ENCODE data around the gene NHLRC2. TPM values are rescaled to one million over a fixed set of nuclear protein-coding genes. Genes with fewer than 3 reads are reported as not detected.

NHLRC2 gene
- total and polyA plus RNA-seq, 4 donors, result 4.2 to 49.0 (median 26.9) TPM

GRCh38 chr10:113929522-113929921 lies 75.1 kb downstream of the NHLRC2 start:
- no peaks in the 10 kb centered on the region for H3K36me3 ChIP-seq (ENCODE audit: control insufficient read depth in 4 of 4, insufficient read depth in 4 of 4, low read length in 4 of 4)
- H3K9ac ChIP-seq (ENCODE audit: insufficient read depth in 1 of 2, low read length in 2 of 2), result no peak overlapping the region
- no peak for TF ChIP-seq CTCF (IDR thresholded peaks at IDR 0.05; ENCODE audit: control extremely low read depth, extremely low read depth)
- peaks cover 0 to 12% (median 0%) of the 10 kb centered on the region in 5 donors for H3K4me1 ChIP-seq (ENCODE audit: control insufficient read depth in 5 of 5, insufficient read depth in 5 of 5, low read length in 5 of 5)
- no peak for ATAC-seq (ENCODE audit: insufficient read depth, low FRiP score)
- peak overlapping the region in 1 of 2 donors; percentile 5 for H3K27ac ChIP-seq (ENCODE audit: low read depth in 1 of 2, low read length in 1 of 2)
- peaks cover 0 to 6% (median under 1%) of the 10 kb centered on the region in 4 donors for H3K9me3 ChIP-seq (ENCODE audit: control insufficient read depth in 4 of 4, insufficient read depth in 3 of 4, low read length in 3 of 4)
- H3K4me3 ChIP-seq, result no peak overlapping the region
- no peak for DNase-seq
- no peaks in the 10 kb centered on the region for H3K27me3 ChIP-seq (ENCODE audit: control insufficient read depth in 3 of 3, insufficient read depth in 3 of 3, low read length in 2 of 3)
- WGBS, 2 donors, result 81 to 84% methylated on average over 6 of the region's 6 CpGs

- no peak overlapping the region for H3K4me3 ChIP-seq
- H3K9ac ChIP-seq (ENCODE audit: insufficient read depth in 1 of 2, low read length in 2 of 2), result no peak overlapping the region
- no peak for TF ChIP-seq CTCF (IDR thresholded peaks at IDR 0.05; ENCODE audit: control extremely low read depth, extremely low read depth)
- no peaks in the 10 kb centered on the region for H3K27me3 ChIP-seq (ENCODE audit: control insufficient read depth in 3 of 3, insufficient read depth in 3 of 3, low read length in 2 of 3)
- DNase-seq (no peak), ATAC-seq (ENCODE audit: insufficient read depth, low FRiP score) (no peak)
- H3K27ac ChIP-seq (ENCODE audit: low read depth in 1 of 2, low read length in 1 of 2), result no peak overlapping the region
- peaks cover 0 to 12% (median 0%) of the 10 kb centered on the region in 5 donors for H3K4me1 ChIP-seq (ENCODE audit: control insufficient read depth in 5 of 5, insufficient read depth in 5 of 5, low read length in 5 of 5)
- H3K36me3 ChIP-seq (ENCODE audit: control insufficient read depth in 4 of 4, insufficient read depth in 4 of 4, low read length in 4 of 4), result no peaks in the 10 kb centered on the region
- H3K9me3 ChIP-seq (ENCODE audit: control insufficient read depth in 4 of 4, insufficient read depth in 3 of 4, low read length in 3 of 4), result peaks cover 0 to 2% (median 0%) of the 10 kb centered on the region in 4 donors
- WGBS, 2 donors, result 53 to 66% methylated on average over 3 of the region's 3 CpGs
Observed at GRCh38 chr10:113930482-113931057, 76.1 kb downstream of the NHLRC2 start.

DNA sequence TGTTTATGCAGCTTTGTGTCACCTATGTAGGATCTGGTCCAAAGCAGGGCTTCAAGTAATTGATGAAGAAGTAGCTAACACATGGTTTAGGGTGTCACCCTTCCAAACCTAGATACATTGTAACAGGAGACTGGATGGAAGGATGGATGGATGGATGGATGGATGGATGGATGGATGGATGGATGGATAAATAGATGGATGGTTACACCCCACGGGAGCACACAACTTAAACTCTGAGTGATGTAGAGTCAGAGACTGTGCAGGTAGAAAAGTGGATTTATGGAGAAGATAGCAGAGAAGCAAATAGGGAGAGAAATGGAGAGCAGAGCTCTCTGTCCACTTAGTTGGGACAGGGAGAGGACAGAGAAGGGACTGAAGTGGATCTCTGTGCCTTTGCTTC lies 78.4 kb downstream of the NHLRC2 start:
- no peaks in the 10 kb centered on the region for H3K36me3 ChIP-seq (ENCODE audit: control insufficient read depth in 4 of 4, insufficient read depth in 4 of 4, low read length in 4 of 4)
- H3K4me1 ChIP-seq (ENCODE audit: control insufficient read depth in 5 of 5, insufficient read depth in 5 of 5, low read length in 5 of 5), result peaks cover 0 to 12% (median 0%) of the 10 kb centered on the region in 5 donors
- DNase-seq (no peak), ATAC-seq (ENCODE audit: insufficient read depth, low FRiP score) (no peak)
- H3K4me3 ChIP-seq, result no peak overlapping the region
- no peaks in the 10 kb centered on the region for H3K27me3 ChIP-seq (ENCODE audit: control insufficient read depth in 3 of 3, insufficient read depth in 3 of 3, low read length in 2 of 3)
- H3K27ac ChIP-seq (ENCODE audit: low read depth in 1 of 2, low read length in 1 of 2), result no peak overlapping the region
- no peak for TF ChIP-seq CTCF (IDR thresholded peaks at IDR 0.05; ENCODE audit: control extremely low read depth, extremely low read depth)
- H3K9ac ChIP-seq (ENCODE audit: insufficient read depth in 1 of 2, low read length in 2 of 2), result no peak overlapping the region
- H3K9me3 ChIP-seq (ENCODE audit: control insufficient read depth in 4 of 4, insufficient read depth in 3 of 4, low read length in 3 of 4), result no peaks in the 10 kb centered on the region
- 95% methylated on average over 1 of the region's 1 CpG for WGBS, 2 donors
